ENCODE measurements around the gene SPG11.
"Not testable (repeated sequence)": the region's sequence is repeated elsewhere in the genome, so short reads cannot be mapped to it uniquely, and the experiment has no call there.

SPG11 gene

GRCh38 chr15:44616974-44617373 lies 46.5 kb downstream of the SPG11 start:
- no peak for DNase-seq

GRCh38 chr15:44606740-44607139 lies 56.7 kb downstream of the SPG11 start:
- no peak for DNase-seq

- DNase-seq: no peak
Measured at GRCh38 chr15:44603126-44603525, 60.3 kb downstream of the SPG11 start.

- no peak for DNase-seq
Measured at GRCh38 chr15:44598892-44599291, 64.6 kb downstream of the SPG11 start.

GRCh38 chr15:44598066-44598465 lies 65.4 kb downstream of the SPG11 start:
- DNase-seq: no peak

GRCh38 chr15:44596511-44597010 lies 66.9 kb downstream of the SPG11 start:
- DNase-seq: no peak

- DNase-seq: no peak
Measured at GRCh38 chr15:44595656-44596510, 67.6 kb downstream of the SPG11 start.

- DNase-seq: no peak
Measured at GRCh38 chr15:44595246-44595645, 68.2 kb downstream of the SPG11 start.

GRCh38 chr15:44593042-44593736 lies 70.3 kb downstream of the SPG11 start:
- no peak for DNase-seq

- DNase-seq: no peak
Measured at GRCh38 chr15:44591326-44591725, 72.1 kb downstream of the SPG11 start.

- no peak for DNase-seq
Measured at GRCh38 chr15:44588541-44588940, 74.9 kb downstream of the SPG11 start.

- DNase-seq: no peak
Measured at GRCh38 chr15:44585633-44586032, 77.8 kb downstream of the SPG11 start.

GRCh38 chr15:44584162-44584749 lies 79.2 kb downstream of the SPG11 start:
- no peak for DNase-seq

GRCh38 chr15:44580105-44580504 lies 83.4 kb downstream of the SPG11 start:
- no peak for DNase-seq

- DNase-seq: no peak
Measured at GRCh38 chr15:44574734-44575133, 88.7 kb downstream of the SPG11 start.

- DNase-seq: no peak
Measured at GRCh38 chr15:44573386-44573785, 90.1 kb downstream of the SPG11 start.

GRCh38 chr15:44570361-44570760 lies 93.1 kb downstream of the SPG11 start:
- DNase-seq: no peak

GRCh38 chr15:44569316-44569715 lies 94.1 kb downstream of the SPG11 start:
- DNase-seq: no peak

GRCh38 chr15:44568338-44568737 lies 95.1 kb downstream of the SPG11 start:
- DNase-seq: no peak

GRCh38 chr15:44566155-44566540 lies 97.3 kb downstream of the SPG11 start:
- DNase-seq: no peak

GRCh38 chr15:44565387-44566154 lies 97.9 kb downstream of the SPG11 start:
- no peak for DNase-seq

GRCh38 chr15:44560926-44561325 lies 102.5 kb downstream of the SPG11 start:
- not testable (repeated sequence) for DNase-seq

Measured in NCI-H1436 (cell line).